HFFc6 (cell line): ENCODE measurements around the gene RASGEF1B. TPM values are rescaled to one million over a fixed set of nuclear protein-coding genes. Genes with fewer than 3 reads are reported as not detected.

Experiments
- DNase-seq: peaks from one replicate; pipeline ENCODE4 v3.0.0-alpha.2; 2018
- H3K27ac Mint-ChIP-seq: 2 replicates; pipeline ENCODE4 v1.8.0; 2020; ENCODE audit warnings: mild to moderate bottlenecking, mixed read lengths
- H3K27me3 Mint-ChIP-seq: 2 replicates; pipeline ENCODE4 v1.8.0; 2021; ENCODE audit warnings: mild to moderate bottlenecking, moderate library complexity, mixed read lengths; ENCODE audit not compliant: insufficient read depth
- H3K36me3 Mint-ChIP-seq: 2 replicates; pipeline ENCODE4 v1.8.0; 2021; ENCODE audit warnings: low read depth, mixed read lengths
- H3K4me1 Mint-ChIP-seq: 2 replicates; pipeline ENCODE4 v1.8.0; 2020; ENCODE audit warnings: low read depth, mixed read lengths
- H3K4me3 Mint-ChIP-seq: 2 replicates; pipeline ENCODE4 v1.8.0; 2020; ENCODE audit warnings: mild to moderate bottlenecking, moderate library complexity, mixed read lengths
- H3K9me3 Mint-ChIP-seq: 2 replicates; pipeline ENCODE4 v1.8.0; 2020; ENCODE audit warnings: mild to moderate bottlenecking, mixed read lengths
- CTCF ChIP-seq: fragments of 200-600 bp; sonication (generic); IDR thresholded peaks from 2 replicates; pipeline ENCODE4 v1.5.0; 2021; ENCODE audit warnings: antibody characterized with exemption, mild to moderate bottlenecking
- total RNA-seq, 6 experiments: library from RNA; stranded (reverse); fragmentation: NEBNext Ultra II Directional; extraction: Animal tissue kit (Norgen Biotek cat#: 25700); gene quantifications; 2 replicates in 1 of 6; 3 replicates in 5 of 6; pipeline ENCODE4 v1.2.3, GENCODE V29; 2021

RASGEF1B gene
- total RNA-seq, 6 experiments from 2014 or later, result not detected

GRCh38 chr4:81424336-81424735 is 47.4 kb downstream of the RASGEF1B start:
- no peak for DNase-seq
- Mint-ChIP-seq H3K9me3 (0 out of 2 replicates have a peak, but pooled peaks cover 4% of the 10 kb centered on the region), H3K27ac (no peak overlapping the region), H3K27me3 (peaks cover 2% of the 10 kb centered on the region; the same call in 1 of the 2 replicates), H3K4me3 (no peak overlapping the region), H3K36me3 (no peaks in the 10 kb centered on the region; the same call in 1 of the 2 replicates), H3K4me1 (no peaks in the 10 kb centered on the region)
- no peak for TF ChIP-seq CTCF

GRCh38 chr4:81422595-81422994 is 49.1 kb downstream of the RASGEF1B start:
- Mint-ChIP-seq H3K27me3 (peaks cover 4% of the 10 kb centered on the region), H3K4me3 (no peak overlapping the region), H3K4me1 (no peaks in the 10 kb centered on the region), H3K9me3 (no peaks in the 10 kb centered on the region), H3K27ac (no peak overlapping the region), H3K36me3 (no peaks in the 10 kb centered on the region)
- no peak for TF ChIP-seq CTCF
- DNase-seq, result no peak

- H3K4me3 Mint-ChIP-seq, result no peak overlapping the region
- DNase-seq, result no peak
- peaks cover 4% of the 10 kb centered on the region for H3K27me3 Mint-ChIP-seq
- TF ChIP-seq CTCF, result no peak
- H3K4me1 Mint-ChIP-seq, result no peaks in the 10 kb centered on the region
- no peaks in the 10 kb centered on the region for H3K36me3 Mint-ChIP-seq
- no peak overlapping the region for H3K27ac Mint-ChIP-seq
- no peaks in the 10 kb centered on the region for H3K9me3 Mint-ChIP-seq
These were observed 50.1 kb downstream of the RASGEF1B start for GRCh38 chr4:81421346-81422218.

GRCh38 chr4:81418572-81418971 is 53.1 kb downstream of the RASGEF1B start:
- Mint-ChIP-seq H3K27me3 (peaks cover 2% of the 10 kb centered on the region; the same call in 1 of the 2 replicates), H3K27ac (no peak overlapping the region)

GRCh38 chr4:81412946-81413495 is 58.7 kb downstream of the RASGEF1B start:
- H3K9me3 Mint-ChIP-seq, result no peaks in the 10 kb centered on the region
- no peak overlapping the region for H3K4me3 Mint-ChIP-seq
- no peaks in the 10 kb centered on the region for H3K36me3 Mint-ChIP-seq
- DNase-seq, result no peak
- H3K27ac Mint-ChIP-seq, result no peak overlapping the region
- peaks cover 2% of the 10 kb centered on the region; the same call in 1 of the 2 replicates for H3K27me3 Mint-ChIP-seq
- TF ChIP-seq CTCF, result no peak
- no peaks in the 10 kb centered on the region for H3K4me1 Mint-ChIP-seq

More at GRCh38 chr4:81418572-81418971, 53.1 kb downstream of the RASGEF1B start:
- Mint-ChIP-seq H3K9me3 (no peaks in the 10 kb centered on the region), H3K36me3 (no peaks in the 10 kb centered on the region), H3K4me1 (no peaks in the 10 kb centered on the region), H3K4me3 (no peak overlapping the region)
- TF ChIP-seq CTCF, result no peak
- no peak for DNase-seq
